Measurements from ENCODE around the gene PRKAG2. TPM values are rescaled to one million over a fixed set of nuclear protein-coding genes. Genes with fewer than 3 reads are reported as not detected.

PRKAG2 gene
- total RNA-seq, 2 donors from 2014 or later = 19.9 to 22.6 TPM

- no peaks in the 10 kb centered on the region for H3K36me3 Mint-ChIP-seq
- DNase-seq (ENCODE audit: low spot score) = no peak
- H3K4me1 Mint-ChIP-seq (ENCODE audit: low read depth in 2 of 2) = peaks cover 19 to 28% of the 10 kb centered on the region in 2 donors
- no peak overlapping the region for H3K4me3 Mint-ChIP-seq
- no peaks in the 10 kb centered on the region for H3K9me3 Mint-ChIP-seq
- H3K27ac Mint-ChIP-seq = no peak overlapping the region
- ATAC-seq = no peak
- no peaks in the 10 kb centered on the region for H3K27me3 Mint-ChIP-seq
These were observed 6.7 kb downstream of the PRKAG2 start for GRCh38 chr7:151869968-151870918.

- no peaks in the 10 kb centered on the region for H3K36me3 Mint-ChIP-seq
- no peaks in the 10 kb centered on the region for H3K9me3 Mint-ChIP-seq
- peaks cover 15 to 30% of the 10 kb centered on the region in 2 donors for H3K4me1 Mint-ChIP-seq (ENCODE audit: low read depth in 2 of 2)
- no peak overlapping the region for H3K4me3 Mint-ChIP-seq
- ATAC-seq (no peak), DNase-seq (ENCODE audit: low spot score) (no peak)
- no peak overlapping the region for H3K27ac Mint-ChIP-seq
- no peaks in the 10 kb centered on the region for H3K27me3 Mint-ChIP-seq
These were observed 7.5 kb downstream of the PRKAG2 start for GRCh38 chr7:151869455-151869854.

GRCh38 chr7:151869109-151869428, 7.8 kb downstream of the PRKAG2 start:
- Mint-ChIP-seq H3K4me3 (no peak overlapping the region), H3K36me3 (no peaks in the 10 kb centered on the region), H3K27me3 (no peaks in the 10 kb centered on the region), H3K27ac (no peak overlapping the region), H3K9me3 (no peaks in the 10 kb centered on the region), H3K4me1 (ENCODE audit: low read depth in 2 of 2) (peaks cover 15 to 32% of the 10 kb centered on the region in 2 donors)
- DNase-seq (ENCODE audit: low spot score) (no peak), ATAC-seq (no peak)

- H3K4me3 Mint-ChIP-seq = no peak overlapping the region
- peaks cover 13 to 32% of the 10 kb centered on the region in 2 donors for H3K4me1 Mint-ChIP-seq (ENCODE audit: low read depth in 2 of 2)
- no peaks in the 10 kb centered on the region for H3K36me3 Mint-ChIP-seq
- no peak for DNase-seq (ENCODE audit: low spot score)
- no peaks in the 10 kb centered on the region for H3K9me3 Mint-ChIP-seq
- ATAC-seq = no peak
- no peak overlapping the region for H3K27ac Mint-ChIP-seq
- H3K27me3 Mint-ChIP-seq = no peaks in the 10 kb centered on the region
These were observed 8.4 kb downstream of the PRKAG2 start for GRCh38 chr7:151868396-151869108.

- Mint-ChIP-seq H3K36me3 (no peaks in the 10 kb centered on the region), H3K27ac (no peak overlapping the region), H3K4me3 (no peak overlapping the region), H3K9me3 (no peaks in the 10 kb centered on the region), H3K27me3 (no peaks in the 10 kb centered on the region), H3K4me1 (ENCODE audit: low read depth in 2 of 2) (peaks cover 7 to 28% of the 10 kb centered on the region in 2 donors)
- DNase-seq (ENCODE audit: low spot score) (no peak), ATAC-seq (no peak)
These were observed 9.0 kb downstream of the PRKAG2 start for GRCh38 chr7:151867912-151868311.

GRCh38 chr7:151866761-151867655, 9.9 kb downstream of the PRKAG2 start:
- DNase-seq (ENCODE audit: low spot score) = no peak
- peaks cover 6 to 25% of the 10 kb centered on the region in 2 donors for H3K4me1 Mint-ChIP-seq (ENCODE audit: low read depth in 2 of 2)
- no peaks in the 10 kb centered on the region for H3K27me3 Mint-ChIP-seq
- no peaks in the 10 kb centered on the region for H3K9me3 Mint-ChIP-seq
- no peaks in the 10 kb centered on the region for H3K36me3 Mint-ChIP-seq
- no peak for ATAC-seq
- no peak overlapping the region for H3K4me3 Mint-ChIP-seq
- H3K27ac Mint-ChIP-seq = no peak overlapping the region

GRCh38 chr7:151866028-151866427, 10.9 kb downstream of the PRKAG2 start:
- Mint-ChIP-seq H3K27ac (no peak overlapping the region), H3K4me3 (no peak overlapping the region), H3K4me1 (ENCODE audit: low read depth in 2 of 2) (peaks cover 2 to 16% of the 10 kb centered on the region in 2 donors), H3K27me3 (no peaks in the 10 kb centered on the region), H3K9me3 (no peaks in the 10 kb centered on the region), H3K36me3 (no peaks in the 10 kb centered on the region)
- no peak for ATAC-seq
- DNase-seq (ENCODE audit: low spot score) = no peak

- DNase-seq (ENCODE audit: low spot score) (no peak), ATAC-seq (no peak)
- Mint-ChIP-seq H3K27ac (peak overlapping the region in 1 of 2 donors; percentile 66), H3K9me3 (no peaks in the 10 kb centered on the region), H3K36me3 (no peaks in the 10 kb centered on the region), H3K27me3 (no peaks in the 10 kb centered on the region), H3K4me1 (ENCODE audit: low read depth in 2 of 2) (peaks cover 0 to 13% of the 10 kb centered on the region in 2 donors), H3K4me3 (no peak overlapping the region)
These were observed 11.7 kb downstream of the PRKAG2 start for GRCh38 chr7:151865070-151865670.

- Mint-ChIP-seq H3K27me3 (no peaks in the 10 kb centered on the region), H3K27ac (peak overlapping the region in 1 of 2 donors; percentile 66), H3K9me3 (no peaks in the 10 kb centered on the region), H3K36me3 (no peaks in the 10 kb centered on the region), H3K4me3 (no peak overlapping the region), H3K4me1 (ENCODE audit: low read depth in 2 of 2) (peaks cover 0 to 11% of the 10 kb centered on the region in 2 donors)
- DNase-seq (ENCODE audit: low spot score) (no peak), ATAC-seq (no peak)
These were observed 12.4 kb downstream of the PRKAG2 start for GRCh38 chr7:151864561-151864960.

GRCh38 chr7:151864081-151864480, 12.8 kb downstream of the PRKAG2 start:
- Mint-ChIP-seq H3K27ac (peak overlapping the region in 1 of 2 donors; percentile 66), H3K27me3 (no peaks in the 10 kb centered on the region), H3K9me3 (no peaks in the 10 kb centered on the region), H3K4me3 (no peak overlapping the region), H3K36me3 (no peaks in the 10 kb centered on the region), H3K4me1 (ENCODE audit: low read depth in 2 of 2) (peaks cover 0 to 8% of the 10 kb centered on the region in 2 donors)
- no peak for DNase-seq (ENCODE audit: low spot score)
- ATAC-seq = no peak

GRCh38 chr7:151863386-151864079, 13.4 kb downstream of the PRKAG2 start:
- H3K4me1 Mint-ChIP-seq (ENCODE audit: low read depth in 2 of 2) = peaks cover 0 to 8% of the 10 kb centered on the region in 2 donors
- no peak overlapping the region for H3K4me3 Mint-ChIP-seq
- DNase-seq (ENCODE audit: low spot score) = no peak
- H3K36me3 Mint-ChIP-seq = no peaks in the 10 kb centered on the region
- no peaks in the 10 kb centered on the region for H3K9me3 Mint-ChIP-seq
- ATAC-seq = no peak
- no peak overlapping the region for H3K27ac Mint-ChIP-seq
- no peaks in the 10 kb centered on the region for H3K27me3 Mint-ChIP-seq

- H3K9me3 Mint-ChIP-seq = no peaks in the 10 kb centered on the region
- no peaks in the 10 kb centered on the region for H3K27me3 Mint-ChIP-seq
- no peak overlapping the region for H3K4me3 Mint-ChIP-seq
- H3K27ac Mint-ChIP-seq = no peak overlapping the region
- ATAC-seq (no peak), DNase-seq (ENCODE audit: low spot score) (no peak)
- no peaks in the 10 kb centered on the region for H3K36me3 Mint-ChIP-seq
- peaks cover 0 to 8% of the 10 kb centered on the region in 2 donors for H3K4me1 Mint-ChIP-seq (ENCODE audit: low read depth in 2 of 2)
These were observed 14.1 kb downstream of the PRKAG2 start for GRCh38 chr7:151862606-151863381.

Measured in natural killer cell treated with Interleukin-12 subunit alpha and Interleukin-12 subunit beta and Interleukin-15 and Interleukin-18, amount 100 ng/mL, for 72 hours (primary cell).